H9 (cell line): Measurements from ENCODE around the gene SLC2A2. TPM values are rescaled to one million over a fixed set of nuclear protein-coding genes. Genes with fewer than 3 reads are reported as not detected.

Source experiments
- DNase-seq: peaks from one replicate; pipeline ENCODE4 v3.0.0-alpha.2; 2017
- H2AFZ ChIP-seq: one replicate; pipeline ENCODE4 v1.6.1; 2013; ENCODE audit warnings: mild to moderate bottlenecking, low read length, control low read depth, moderate library complexity
- H2AK5ac ChIP-seq: 2 replicates; pipeline ENCODE4 v1.6.1; 2013; ENCODE audit warnings: low read length, control low read depth, mixed read lengths; ENCODE audit not compliant: insufficient read length
- H2BK120ac ChIP-seq: one replicate; pipeline ENCODE4 v1.6.1; 2013; ENCODE audit warnings: low read depth, mild to moderate bottlenecking, low read length, control low read depth, inconsistent platforms; ENCODE audit not compliant: poor library complexity, severe bottlenecking
- H2BK12ac ChIP-seq: 2 replicates; pipeline ENCODE4 v1.6.1; 2013; ENCODE audit warnings: low read length, control low read depth, mixed read lengths, low read depth; ENCODE audit not compliant: insufficient read length
- H2BK15ac ChIP-seq: 2 replicates; pipeline ENCODE4 v1.6.1; 2013; ENCODE audit warnings: low read depth, low read length, control low read depth
- H2BK20ac ChIP-seq: one replicate; pipeline ENCODE4 v1.6.1; 2013; ENCODE audit warnings: low read depth, mild to moderate bottlenecking, low read length, control low read depth, inconsistent platforms; ENCODE audit not compliant: poor library complexity, severe bottlenecking
- H2BK5ac ChIP-seq: 2 replicates; pipeline ENCODE4 v1.6.1; 2013; ENCODE audit warnings: low read length, control low read depth, mixed read lengths; ENCODE audit not compliant: insufficient read length
- H3K14ac ChIP-seq: 2 replicates; pipeline ENCODE4 v1.6.1; 2013; ENCODE audit warnings: low read length, control low read depth; ENCODE audit not compliant: insufficient read depth
- H3K18ac ChIP-seq: 2 replicates; pipeline ENCODE4 v1.6.1; 2013; ENCODE audit warnings: low read depth, mild to moderate bottlenecking, mixed read lengths, low read length, control low read depth; ENCODE audit not compliant: insufficient read length
- H3K23ac ChIP-seq: 2 replicates; pipeline ENCODE4 v1.6.1; 2013; ENCODE audit warnings: low read length, control low read depth, mixed read lengths, low read depth; ENCODE audit not compliant: insufficient read length
- H3K23me2 ChIP-seq: 2 replicates; pipeline ENCODE4 v1.6.1; 2013; ENCODE audit warnings: low read depth, mild to moderate bottlenecking, mixed read lengths, low read length, control low read depth; ENCODE audit not compliant: insufficient read length, poor library complexity, severe bottlenecking
- H3K27ac ChIP-seq: 2 replicates; pipeline ENCODE4 v1.5.1; 2013; ENCODE audit warnings: low read length, control low read depth, mixed read lengths, low read depth; ENCODE audit not compliant: insufficient read length
- H3K27me3 ChIP-seq: 2 replicates; pipeline ENCODE4 v1.6.1; 2013; ENCODE audit warnings: low read length, control low read depth, inconsistent platforms; ENCODE audit not compliant: insufficient read depth
- H3K4ac ChIP-seq: 2 replicates; pipeline ENCODE4 v1.6.1; 2013; ENCODE audit warnings: low read depth, mild to moderate bottlenecking, control low read depth, inconsistent platforms, low read length, moderate library complexity
- H3K4me1 ChIP-seq: 2 replicates; pipeline ENCODE4 v1.6.1; 2013; ENCODE audit warnings: low read length, control low read depth, inconsistent platforms; ENCODE audit not compliant: insufficient read depth
- H3K4me2 ChIP-seq: 2 replicates; pipeline ENCODE4 v1.6.1; 2013; ENCODE audit warnings: low read length, control low read depth, mixed read lengths; ENCODE audit not compliant: insufficient read length, insufficient read depth
- H3K56ac ChIP-seq: 2 replicates; pipeline ENCODE4 v1.6.1; 2013; ENCODE audit warnings: low read depth, mild to moderate bottlenecking, mixed read lengths, low read length, control low read depth; ENCODE audit not compliant: insufficient read length
- H3K79me1 ChIP-seq: 2 replicates; pipeline ENCODE4 v1.6.1; 2013; ENCODE audit warnings: low read depth, mild to moderate bottlenecking, moderate library complexity, low read length, control low read depth, inconsistent platforms; ENCODE audit not compliant: insufficient read depth, poor library complexity, severe bottlenecking
- H3K79me2 ChIP-seq: 2 replicates; pipeline ENCODE4 v1.6.1; 2013; ENCODE audit warnings: low read length, control low read depth, inconsistent platforms; ENCODE audit not compliant: insufficient read depth
- H3K9ac ChIP-seq: 2 replicates; pipeline ENCODE4 v1.6.1; 2013; ENCODE audit warnings: low read length, control low read depth, mixed read lengths; ENCODE audit not compliant: insufficient read length; ENCODE audit errors: extremely low read depth
- H3K9me3 ChIP-seq: one replicate; pipeline ENCODE4 v1.6.1; 2013; ENCODE audit warnings: low read depth, low read length, inconsistent platforms; ENCODE audit not compliant: control insufficient read depth
- H3T11ph ChIP-seq: one replicate; pipeline ENCODE4 v1.6.1; 2013; ENCODE audit warnings: mild to moderate bottlenecking, low read length, control low read depth, inconsistent platforms
- H4K20me1 ChIP-seq: one replicate; pipeline ENCODE4 v1.6.1; 2013; ENCODE audit not compliant: control insufficient read depth, insufficient read length, insufficient read depth
- H4K5ac ChIP-seq: 2 replicates; pipeline ENCODE4 v1.6.1; 2013; ENCODE audit warnings: low read depth, mild to moderate bottlenecking, mixed read lengths, low read length, control low read depth; ENCODE audit not compliant: insufficient read length
- H4K8ac ChIP-seq: replicated peaks from 2 replicates; pipeline ENCODE4 v1.6.1; 2013; ENCODE audit warnings: low read length, control low read depth, mixed read lengths, low read depth; ENCODE audit not compliant: insufficient read length
- H4K91ac ChIP-seq: 2 replicates; pipeline ENCODE4 v1.6.1; 2013; ENCODE audit warnings: low read depth, mild to moderate bottlenecking, moderate library complexity, mixed read lengths, low read length, control low read depth; ENCODE audit not compliant: insufficient read length
- H3K27ac Mint-ChIP-seq, 3 experiments: 2 replicates in 2 of 3; 3 replicates in 1 of 3; pipeline ENCODE4 v1.8.0; 2020 to 2021; ENCODE audit warnings: mixed read lengths in 3 of 3, mild to moderate bottlenecking in 1 of 3, moderate library complexity in 1 of 3
- H3K27me3 Mint-ChIP-seq: 2 replicates; pipeline ENCODE4 v1.8.0; 2021; ENCODE audit warnings: low read depth, mild to moderate bottlenecking, moderate library complexity, mixed read lengths
- H3K36me3 Mint-ChIP-seq, 3 experiments: 2 replicates in 2 of 3; 3 replicates in 1 of 3; pipeline ENCODE4 v1.8.0; 2020 to 2021; ENCODE audit warnings: low read depth in 3 of 3, mixed read lengths in 3 of 3; ENCODE audit not compliant: insufficient read depth in 1 of 3
- H3K4me1 Mint-ChIP-seq, 2 experiments: 2 replicates each; pipeline ENCODE4 v1.8.0; 2020; ENCODE audit warnings: mixed read lengths in 2 of 2
- H3K4me3 Mint-ChIP-seq, 2 experiments: 2 replicates in 1 of 2; 3 replicates in 1 of 2; pipeline ENCODE4 v1.8.0; 2020 to 2021; ENCODE audit warnings: mild to moderate bottlenecking in 2 of 2, mixed read lengths in 2 of 2, moderate library complexity in 1 of 2
- H3K9me3 Mint-ChIP-seq, 2 experiments: 2 replicates in 1 of 2; 3 replicates in 1 of 2; pipeline ENCODE4 v1.8.0; 2020; ENCODE audit warnings: mild to moderate bottlenecking in 2 of 2, mixed read lengths in 2 of 2, moderate library complexity in 1 of 2
- WGBS: extraction: QIAGEN DNeasy Blood & Tissue Kit; methylation state at CpG from one replicate; pipeline ENCODE4 v1.1.7; 2013; ENCODE audit warnings: missing lambda C conversion rate, low lambda C conversion rate, mixed read lengths; ENCODE audit not compliant: insufficient read length; ENCODE audit errors: extremely low coverage; 5-methylcytosine and 5-hydroxymethylcytosine counted together
- total RNA-seq: library from RNA; stranded (reverse); gene quantifications from 2 replicates; pipeline ENCODE4 v1.2.1, GENCODE V29; 2021
- TF ChIP-seq, protein P1 (sequence below): fragments of 200-600 bp; sonication (generic); conservative IDR thresholded peaks from 3 replicates; pipeline ENCODE4 v1.8.0; 2021; ENCODE audit warnings: antibody characterized with exemption, mild to moderate bottlenecking

SLC2A2 gene
- total RNA-seq, 1 experiment from 2014 or later: not detected

GRCh38 chr3:171039674-171040073, 13.2 kb upstream of the SLC2A2 start:
- no peaks in the 10 kb centered on the region for H3K27me3 ChIP-seq
- WGBS: no CpG with 5 or more reads among the region's 1 CpG
- Mint-ChIP-seq H3K4me1 (peaks cover 12 to 13% of the 10 kb centered on the region in 2 experiments), H3K36me3 (no peaks in the 10 kb centered on the region), H3K4me3 (no peak overlapping the region), H3K27ac (no peak overlapping the region), H3K27me3 (no peaks in the 10 kb centered on the region), H3K9me3 (no peaks in the 10 kb centered on the region)
- H3K9ac ChIP-seq: no peak overlapping the region
- no peaks in the 10 kb centered on the region for H3K4me1 ChIP-seq
- no peaks in the 10 kb centered on the region for H3K9me3 ChIP-seq
- no peak overlapping the region for H3K18ac ChIP-seq
- H2AFZ ChIP-seq: no peak overlapping the region
- no peaks in the 10 kb centered on the region for H3K23me2 ChIP-seq
- no peak overlapping the region for H3K23ac ChIP-seq
- H3K4ac ChIP-seq: no peak overlapping the region
- H3K56ac ChIP-seq: no peak overlapping the region
- TF ChIP-seq, protein P1, sequence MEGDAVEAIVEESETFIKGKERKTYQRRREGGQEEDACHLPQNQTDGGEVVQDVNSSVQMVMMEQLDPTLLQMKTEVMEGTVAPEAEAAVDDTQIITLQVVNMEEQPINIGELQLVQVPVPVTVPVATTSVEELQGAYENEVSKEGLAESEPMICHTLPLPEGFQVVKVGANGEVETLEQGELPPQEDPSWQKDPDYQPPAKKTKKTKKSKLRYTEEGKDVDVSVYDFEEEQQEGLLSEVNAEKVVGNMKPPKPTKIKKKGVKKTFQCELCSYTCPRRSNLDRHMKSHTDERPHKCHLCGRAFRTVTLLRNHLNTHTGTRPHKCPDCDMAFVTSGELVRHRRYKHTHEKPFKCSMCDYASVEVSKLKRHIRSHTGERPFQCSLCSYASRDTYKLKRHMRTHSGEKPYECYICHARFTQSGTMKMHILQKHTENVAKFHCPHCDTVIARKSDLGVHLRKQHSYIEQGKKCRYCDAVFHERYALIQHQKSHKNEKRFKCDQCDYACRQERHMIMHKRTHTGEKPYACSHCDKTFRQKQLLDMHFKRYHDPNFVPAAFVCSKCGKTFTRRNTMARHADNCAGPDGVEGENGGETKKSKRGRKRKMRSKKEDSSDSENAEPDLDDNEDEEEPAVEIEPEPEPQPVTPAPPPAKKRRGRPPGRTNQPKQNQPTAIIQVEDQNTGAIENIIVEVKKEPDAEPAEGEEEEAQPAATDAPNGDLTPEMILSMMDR: no peak
- H4K20me1 ChIP-seq: no peaks in the 10 kb centered on the region
- no peak overlapping the region for H2AK5ac ChIP-seq
- no peak overlapping the region for H3K27ac ChIP-seq
- no peaks in the 10 kb centered on the region for H3K79me2 ChIP-seq
- no peak overlapping the region for H2BK120ac ChIP-seq
- H2BK12ac ChIP-seq: no peak overlapping the region
- H3K4me2 ChIP-seq: no peak overlapping the region
- no peak overlapping the region for H3K14ac ChIP-seq
- no peak overlapping the region for H3T11ph ChIP-seq
- H4K91ac ChIP-seq: no peak overlapping the region
- H2BK5ac ChIP-seq: no peak overlapping the region
- no peak overlapping the region for H2BK15ac ChIP-seq
- no peak overlapping the region for H2BK20ac ChIP-seq
- DNase-seq: no peak
- no peaks in the 10 kb centered on the region for H3K79me1 ChIP-seq
- H4K5ac ChIP-seq: no peak overlapping the region
- H4K8ac ChIP-seq: no peak overlapping the region
